Activated T-helper 1 cell treated with Interleukin-2 at 50 U/mL for 16 hours (primary cell): ENCODE data around the gene FBXO31.

ENCODE experiments used
- DNase-seq: peaks from one replicate; pipeline ENCODE4 v3.0.0-alpha.2; 2020; ENCODE audit warnings: low read depth

Gene FBXO31

DNA sequence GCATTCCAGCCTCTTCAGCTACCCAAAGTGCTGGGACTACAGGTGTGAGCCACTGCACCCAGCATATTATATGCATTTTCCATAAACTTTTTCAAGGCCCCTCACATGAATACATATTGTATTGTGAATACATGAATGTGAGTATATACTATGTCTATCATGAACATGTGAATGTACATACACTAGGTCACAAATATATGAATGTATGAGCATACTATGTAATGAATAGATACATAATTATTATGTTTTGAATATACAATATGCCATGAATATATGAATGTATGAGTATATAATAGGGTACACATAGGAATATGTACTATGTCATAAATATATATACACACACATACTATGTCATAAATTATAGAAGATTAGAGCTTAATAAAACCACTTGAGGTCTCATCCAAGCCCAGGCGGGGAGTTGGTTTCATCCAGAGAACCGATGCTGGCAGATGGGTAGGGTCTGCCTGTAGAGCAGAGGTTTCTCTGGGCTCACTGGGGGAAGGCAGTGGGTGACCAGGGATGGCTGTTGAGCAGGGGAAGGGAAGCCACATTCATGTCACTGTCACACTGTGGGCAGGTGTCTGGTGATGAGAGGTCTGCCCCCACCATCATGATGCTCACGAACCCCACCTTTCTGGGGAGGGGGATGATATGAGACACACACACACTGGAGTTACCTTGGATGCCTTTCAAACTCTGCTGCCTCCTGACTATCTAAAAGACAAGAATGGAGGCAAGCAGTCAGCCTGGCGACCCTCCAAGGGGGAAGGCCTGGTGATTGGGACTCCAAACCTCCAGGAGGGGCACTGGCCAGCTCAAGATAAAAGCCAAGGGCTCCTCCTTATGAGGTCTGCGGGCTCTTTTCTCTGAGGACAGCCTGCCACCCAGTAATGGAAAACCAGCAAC lies 73.7 kb downstream of the FBXO31 start:
- DNase-seq: no peak

DNA sequence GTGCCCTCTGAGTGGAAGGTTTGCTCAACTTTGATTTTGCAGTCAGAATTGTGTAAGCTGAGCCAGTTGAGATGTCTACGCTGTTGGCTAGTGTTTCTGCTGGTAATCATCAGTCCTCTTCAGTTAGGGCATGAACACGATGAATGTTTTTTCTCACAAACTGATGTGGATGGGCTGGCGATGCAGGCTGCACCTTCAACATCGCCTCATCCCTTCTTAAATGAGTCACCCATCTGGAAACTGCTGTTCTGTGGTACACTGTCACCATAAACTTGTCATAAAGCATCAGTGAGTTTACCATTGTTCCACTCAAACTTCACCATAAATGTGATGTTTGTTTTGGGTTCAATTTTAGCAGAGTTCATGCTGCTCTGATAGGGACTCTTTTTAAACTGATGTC lies 74.8 kb downstream of the FBXO31 start:
- DNase-seq: no peak

DNA sequence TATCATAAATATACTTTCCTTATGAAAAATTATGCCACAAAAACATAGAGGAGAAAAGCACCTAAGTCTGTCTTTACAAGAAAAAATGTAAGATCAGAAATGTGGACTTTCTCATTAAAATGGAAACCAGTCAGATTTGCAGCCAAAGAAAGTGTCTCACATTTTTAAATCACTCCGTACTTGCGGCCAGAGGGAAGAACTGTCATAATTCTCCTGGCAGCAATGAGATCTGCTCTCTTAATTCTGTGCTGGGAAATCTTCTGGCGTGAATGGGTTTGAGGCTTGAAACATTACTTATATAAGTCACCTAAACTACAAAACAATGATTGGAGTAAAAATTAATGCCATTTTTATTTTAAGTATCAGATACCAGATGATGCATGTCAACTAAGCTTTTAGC lies 77.1 kb downstream of the FBXO31 start:
- no peak for DNase-seq

DNA sequence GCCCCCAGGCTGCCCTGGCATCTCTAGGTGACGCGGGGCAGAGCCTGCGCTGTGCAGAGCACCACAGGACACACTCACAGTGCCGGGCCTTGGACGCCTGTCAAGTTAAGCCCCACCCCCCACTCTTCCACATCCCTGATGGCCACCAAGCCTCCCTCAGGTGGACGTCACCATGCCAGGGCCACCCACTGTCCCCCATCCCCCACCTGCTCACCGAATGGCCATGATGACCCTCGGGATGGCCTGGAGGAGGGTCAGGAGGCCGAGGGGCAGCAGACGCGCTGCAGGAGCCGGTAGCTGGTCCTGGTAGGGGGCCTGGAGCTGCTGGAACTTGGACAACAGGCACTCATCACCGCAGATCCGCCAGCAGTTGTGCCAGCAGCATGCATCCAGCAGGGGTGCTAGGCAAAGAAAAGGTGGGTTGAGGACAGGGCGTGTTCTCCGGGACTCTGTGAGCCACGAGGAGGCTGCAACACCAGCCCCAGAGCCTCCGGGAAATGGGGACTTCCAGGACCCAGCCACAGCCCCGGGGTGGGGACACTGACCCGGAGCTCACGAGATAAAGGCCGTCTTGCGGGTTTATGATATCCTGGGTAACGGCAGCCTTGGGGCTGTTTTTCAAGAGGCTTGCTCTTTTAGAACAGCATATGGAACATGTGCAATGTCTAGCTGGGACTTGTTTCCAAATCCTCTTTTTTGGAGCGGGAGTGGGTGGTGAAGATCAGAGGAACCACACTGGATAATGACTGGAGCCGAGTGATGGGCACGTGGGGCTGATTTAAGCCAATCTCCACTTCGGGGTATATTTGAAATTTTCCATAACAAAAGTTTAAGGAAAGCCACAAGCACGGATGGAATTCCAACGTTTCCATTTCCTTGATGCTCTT lies 77.8 kb downstream of the FBXO31 start:
- DNase-seq: no peak

DNA sequence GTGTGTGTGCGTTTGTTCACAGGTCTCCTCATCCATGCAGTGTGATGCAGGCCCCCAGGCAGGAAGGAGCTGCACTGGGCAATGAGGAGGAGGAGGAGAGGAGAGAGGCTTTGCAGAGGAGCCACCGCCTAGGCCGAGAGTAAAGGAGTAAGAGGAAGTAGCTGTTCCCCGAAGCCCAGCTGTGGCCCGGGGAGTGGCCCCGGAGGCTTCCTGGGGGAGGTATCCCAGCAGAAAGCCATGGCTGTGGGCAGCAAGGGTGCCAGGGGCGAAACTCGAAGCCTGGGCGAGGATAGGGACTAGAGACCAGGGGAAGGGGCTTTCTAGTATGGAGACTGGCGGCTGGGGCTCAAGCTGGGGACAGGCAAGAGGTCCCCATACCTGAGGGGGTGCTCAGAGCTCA lies 78.6 kb downstream of the FBXO31 start:
- no peak for DNase-seq

DNA sequence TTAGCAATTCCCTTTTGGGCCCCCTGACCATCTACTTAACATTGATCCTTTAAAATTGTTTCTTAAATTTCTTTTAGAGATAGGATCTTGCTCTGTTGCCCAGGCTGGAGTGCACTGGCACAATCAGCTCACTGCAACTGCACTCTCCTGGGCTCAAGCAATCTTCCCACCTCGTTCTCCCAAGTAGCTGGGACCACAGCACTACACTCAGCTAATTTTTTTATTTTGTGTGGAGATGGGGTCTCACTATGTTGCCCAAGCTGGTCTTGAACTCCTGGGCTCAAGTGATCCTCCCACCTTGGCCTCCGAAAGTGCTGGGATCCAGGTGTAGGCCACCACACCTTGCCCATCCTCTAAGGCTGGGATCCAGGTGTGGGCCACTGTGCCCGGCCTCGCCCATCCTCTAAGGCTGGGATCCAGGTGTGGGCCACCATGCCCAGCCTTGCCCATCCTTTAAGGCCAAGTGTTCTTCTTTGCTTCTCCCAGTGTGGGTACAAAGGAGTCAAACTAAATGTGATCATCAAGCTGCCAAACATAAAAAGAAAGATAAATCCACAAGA lies 79.5 kb downstream of the FBXO31 start:
- no peak for DNase-seq

DNA sequence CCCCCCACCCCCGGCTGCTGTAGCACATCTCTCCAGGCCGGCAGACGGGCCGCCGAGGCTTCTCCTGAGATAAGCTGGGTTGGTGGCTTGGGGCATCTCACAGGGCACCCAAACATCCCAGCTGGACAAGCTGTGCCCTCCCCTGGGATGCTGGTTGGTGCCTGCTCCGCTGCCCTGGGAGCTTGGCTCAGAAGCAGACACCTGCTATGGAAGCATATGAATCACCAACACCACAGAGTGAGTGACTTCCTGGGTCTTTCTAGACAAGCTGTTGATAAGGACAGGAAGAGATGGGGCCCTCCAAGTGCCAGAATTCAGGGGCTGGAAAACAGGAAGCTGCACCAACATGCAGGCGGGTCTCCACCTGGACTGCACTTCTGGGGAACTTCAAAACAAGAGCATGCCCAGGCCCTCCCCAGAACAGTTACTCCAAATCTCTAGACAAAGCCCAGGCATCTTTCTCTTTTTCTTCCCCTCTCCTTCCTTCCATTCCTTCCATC lies 80.1 kb downstream of the FBXO31 start:
- DNase-seq: no peak

DNA sequence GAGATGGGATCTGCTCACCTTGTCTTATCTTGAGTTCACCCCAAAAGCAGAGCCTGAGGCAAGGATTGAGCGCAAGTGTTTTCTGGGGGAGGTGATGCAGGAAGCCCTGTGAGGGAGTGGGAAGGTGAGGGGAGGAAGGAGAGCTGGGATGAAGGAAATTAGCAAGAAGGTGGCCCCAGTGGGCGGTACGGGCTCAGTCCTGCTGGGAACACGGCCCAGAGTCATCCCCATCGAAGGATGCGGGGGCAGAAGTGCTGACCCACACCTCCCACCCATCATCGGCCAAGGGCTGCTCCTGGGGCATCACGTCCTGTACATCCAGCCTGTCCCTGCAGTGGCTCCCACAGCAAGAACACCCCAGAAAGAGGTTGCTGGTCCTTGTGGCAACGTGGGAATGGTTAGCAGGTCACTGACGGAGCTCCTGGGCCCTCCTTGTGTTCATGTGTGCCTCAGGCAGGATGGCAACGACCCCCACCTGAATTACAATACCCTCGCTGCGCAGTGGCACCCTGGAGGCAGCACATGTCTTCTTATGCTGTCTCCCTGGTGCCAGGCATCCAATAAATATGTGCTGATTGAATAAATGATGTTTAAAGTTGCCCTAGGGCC lies 84.6 kb downstream of the FBXO31 start:
- DNase-seq: no peak

DNA sequence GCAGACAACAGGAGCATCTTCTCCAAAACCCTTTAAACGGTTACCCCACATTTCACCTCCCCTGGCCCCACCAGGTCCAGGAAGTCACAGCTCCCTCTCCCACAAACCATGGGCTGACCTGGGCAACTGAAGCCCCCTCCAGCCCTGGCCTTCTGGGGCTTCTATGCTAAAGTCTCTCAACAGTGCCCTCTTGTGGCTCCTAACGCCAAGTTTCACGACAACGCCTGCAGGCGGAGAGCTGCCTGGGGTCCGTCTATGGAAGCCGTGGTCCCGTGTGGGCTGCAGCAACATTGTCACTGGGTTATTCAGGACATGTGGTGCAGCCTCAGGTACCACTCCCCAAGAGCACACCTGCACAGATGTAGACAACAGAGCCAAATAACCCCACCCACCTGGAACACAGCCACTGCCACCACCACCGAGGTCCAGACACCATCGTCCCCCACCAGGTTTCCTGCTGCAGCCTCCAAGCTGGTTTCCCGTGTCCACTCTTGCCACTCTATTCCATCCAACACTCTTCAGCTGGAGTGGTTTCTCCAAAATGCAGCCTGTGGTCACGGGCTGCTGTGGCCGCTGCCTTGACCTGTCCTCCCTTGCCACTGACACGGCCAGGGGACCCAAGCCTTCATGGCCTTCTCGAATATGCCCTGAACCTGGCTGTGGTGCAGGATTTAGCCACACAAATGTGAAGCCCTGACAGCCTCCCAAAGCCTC lies 85.5 kb downstream of the FBXO31 start:
- DNase-seq: no peak

DNA sequence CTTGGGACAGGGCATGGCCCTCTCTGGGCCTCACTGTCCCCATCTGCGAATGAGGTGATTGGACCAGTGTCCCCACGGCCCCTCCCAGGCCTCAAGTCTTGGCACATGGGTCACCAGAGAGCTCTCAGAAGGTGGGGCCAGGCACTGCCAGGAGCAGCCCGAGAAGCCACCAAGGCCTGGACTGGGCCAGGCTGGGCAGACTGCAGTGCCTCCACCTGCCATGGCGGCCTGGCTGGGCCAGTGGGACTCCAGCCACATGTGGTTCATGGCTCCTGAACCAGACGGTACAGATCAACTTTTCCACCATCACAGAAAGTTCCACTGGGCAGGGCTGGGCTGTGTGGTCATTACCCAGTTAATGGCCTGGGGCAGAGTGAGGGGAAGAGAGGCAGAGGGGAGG lies 86.2 kb downstream of the FBXO31 start:
- DNase-seq: no peak

DNA sequence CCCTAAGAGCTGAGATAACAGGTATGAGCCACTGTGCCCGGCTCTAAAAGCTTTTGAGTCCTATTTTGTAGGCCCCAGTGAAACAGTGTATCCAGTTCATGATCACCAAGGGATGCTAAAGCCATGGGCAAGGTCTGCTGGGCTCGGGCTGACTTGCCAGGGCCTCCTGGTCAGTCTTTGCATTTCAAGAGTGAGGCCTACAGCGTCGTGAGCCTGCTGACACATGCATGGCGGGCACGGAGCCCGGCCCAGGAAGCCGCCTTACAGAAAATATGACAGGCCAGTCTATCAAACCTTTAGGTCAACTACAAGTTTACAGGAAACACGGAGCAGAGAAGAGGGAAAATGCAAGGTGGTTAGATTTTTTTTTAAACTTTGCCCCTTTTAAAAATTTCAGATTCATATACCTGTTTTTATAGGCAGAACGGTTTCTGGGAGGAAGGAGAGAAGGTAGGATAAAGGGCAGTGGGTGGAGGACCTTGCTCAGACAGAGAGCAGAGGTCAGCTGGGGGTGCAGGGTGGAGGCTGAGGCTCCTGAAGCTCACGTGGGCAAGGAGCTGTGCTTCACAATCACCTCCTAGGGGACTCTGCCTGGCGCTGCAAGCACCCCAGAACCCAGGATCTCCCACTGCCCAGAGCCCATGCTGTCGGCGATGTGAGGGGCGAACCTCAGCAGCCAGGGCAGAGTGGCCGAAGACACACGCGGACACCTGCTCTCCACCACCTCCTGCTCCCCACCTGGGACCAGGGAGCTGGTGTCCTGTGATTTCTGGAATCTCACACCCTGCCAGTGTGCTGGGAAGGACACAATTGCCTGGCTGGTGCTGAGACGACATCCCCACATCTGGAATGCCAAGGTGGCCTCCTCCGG lies 87.7 kb downstream of the FBXO31 start:
- no peak for DNase-seq

DNA sequence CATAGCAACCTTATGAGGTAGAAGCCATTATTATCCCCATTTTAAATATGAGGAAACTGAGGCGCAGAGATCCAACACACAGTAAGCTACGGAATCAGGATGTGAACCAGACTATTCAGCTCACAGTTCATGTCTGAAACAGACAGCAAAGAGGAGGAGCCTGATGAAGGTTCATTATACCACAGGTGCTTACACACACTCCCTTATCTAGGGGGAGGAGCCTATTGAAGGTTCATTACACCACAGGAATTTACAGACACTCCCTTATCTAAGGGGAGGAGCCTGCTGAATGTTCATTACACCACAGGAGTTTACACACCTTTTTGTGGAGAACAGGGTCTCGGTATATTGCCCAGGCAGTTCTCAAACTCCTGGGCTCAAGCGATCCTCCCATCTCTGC lies 88.3 kb downstream of the FBXO31 start:
- no peak for DNase-seq

DNA sequence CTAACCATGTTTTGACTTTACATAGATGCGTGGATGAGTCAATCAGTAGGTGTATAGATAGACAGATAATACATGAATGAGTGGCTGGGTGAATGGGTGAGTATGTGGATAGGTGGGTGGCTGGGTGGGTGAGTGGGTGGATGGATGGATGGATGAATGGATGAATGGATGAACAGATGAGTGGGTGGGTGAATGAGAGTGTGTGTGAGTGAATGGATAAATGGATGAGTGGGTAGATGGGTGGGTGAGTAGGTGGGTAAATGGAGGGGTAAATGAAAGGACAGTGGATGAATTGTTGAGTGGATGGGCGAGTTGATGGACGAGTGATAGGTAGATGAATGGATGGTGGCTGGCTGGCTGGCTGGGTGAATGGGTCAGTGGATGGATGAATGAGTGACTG lies 89.6 kb downstream of the FBXO31 start:
- no peak for DNase-seq

DNA sequence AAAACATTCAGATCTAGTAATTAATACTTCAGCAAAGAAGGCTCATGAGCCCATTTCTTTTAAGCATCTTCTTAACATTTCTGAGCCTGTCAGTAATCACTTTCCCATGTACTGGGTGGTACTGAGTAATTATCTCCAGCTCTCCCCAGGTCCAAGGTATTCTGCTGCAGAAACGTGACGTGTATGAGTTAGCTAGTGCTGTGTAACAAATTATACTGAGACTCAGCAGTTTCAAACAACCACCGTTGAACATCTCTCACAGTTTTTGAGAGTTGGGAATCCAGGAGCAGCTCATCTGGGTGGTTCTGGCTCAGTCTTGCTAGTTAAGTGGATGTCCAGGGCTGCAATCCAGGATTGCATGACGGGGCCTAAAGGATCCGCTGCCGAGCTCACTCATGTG lies 91.6 kb downstream of the FBXO31 start:
- no peak for DNase-seq

DNA sequence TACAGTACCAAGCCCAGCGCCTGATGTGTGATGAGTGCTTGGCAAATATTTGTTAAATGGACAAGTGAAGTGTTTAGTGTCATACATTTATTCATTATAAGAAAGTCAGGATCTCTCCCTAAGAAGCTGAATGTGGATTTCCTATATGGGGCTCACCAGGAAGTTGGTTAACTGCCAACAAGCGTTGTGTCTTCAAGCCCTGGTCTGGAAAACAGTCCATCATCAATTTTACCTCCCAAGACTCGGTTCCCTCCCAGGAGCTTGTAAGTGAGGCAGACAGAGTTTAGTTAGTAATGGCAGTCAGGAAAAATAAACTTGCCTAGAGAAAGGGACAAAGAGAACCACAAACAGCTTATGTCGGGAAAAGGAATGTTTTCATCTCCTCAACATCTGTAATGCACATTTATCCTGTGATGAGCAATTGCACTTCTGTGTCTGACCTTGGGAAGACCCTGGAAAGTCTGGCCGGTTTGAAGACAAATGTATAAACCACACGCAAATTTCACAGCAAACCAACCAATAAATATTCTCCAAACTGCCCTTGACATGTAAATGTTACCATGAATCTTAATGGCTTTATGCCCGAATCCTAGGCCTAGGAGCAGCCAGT lies 94.7 kb downstream of the FBXO31 start:
- DNase-seq: no peak

DNA sequence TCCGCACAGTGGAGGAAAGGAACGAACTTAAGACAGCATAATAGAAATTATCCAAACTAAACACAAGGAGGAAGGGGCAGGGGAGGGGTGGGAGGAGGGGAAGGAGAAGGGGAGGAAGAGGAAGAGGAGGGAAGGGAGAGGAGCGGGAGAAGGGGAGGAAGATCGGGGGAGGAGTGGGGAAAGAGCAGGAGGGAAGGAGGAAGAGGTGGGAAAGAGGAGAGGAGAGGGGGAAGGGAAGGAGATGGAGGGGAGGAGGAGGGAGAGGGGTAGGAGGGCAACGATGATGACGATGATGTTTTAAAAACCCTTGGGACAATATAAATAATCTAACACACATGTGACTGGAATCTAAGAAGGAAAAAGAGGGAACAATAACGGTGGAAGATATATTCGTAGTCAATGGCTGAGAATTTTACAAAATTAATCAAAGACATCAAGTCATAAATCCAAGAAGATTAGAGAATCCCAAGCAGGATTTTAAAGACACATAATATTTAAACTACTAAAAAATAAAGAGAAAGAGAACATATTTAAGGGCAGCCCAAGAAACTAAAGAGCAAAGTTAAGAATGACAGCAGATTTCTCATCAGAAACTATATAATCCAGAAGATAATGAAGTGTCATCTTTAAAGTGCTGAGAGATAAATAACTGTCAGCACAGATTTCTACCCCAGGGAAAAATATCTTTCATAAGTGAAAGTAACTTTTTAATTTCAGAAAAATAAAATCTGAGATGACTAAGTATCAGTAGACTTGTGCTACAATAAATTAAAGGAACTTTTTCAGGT lies 96.5 kb downstream of the FBXO31 start:
- DNase-seq: no peak

DNA sequence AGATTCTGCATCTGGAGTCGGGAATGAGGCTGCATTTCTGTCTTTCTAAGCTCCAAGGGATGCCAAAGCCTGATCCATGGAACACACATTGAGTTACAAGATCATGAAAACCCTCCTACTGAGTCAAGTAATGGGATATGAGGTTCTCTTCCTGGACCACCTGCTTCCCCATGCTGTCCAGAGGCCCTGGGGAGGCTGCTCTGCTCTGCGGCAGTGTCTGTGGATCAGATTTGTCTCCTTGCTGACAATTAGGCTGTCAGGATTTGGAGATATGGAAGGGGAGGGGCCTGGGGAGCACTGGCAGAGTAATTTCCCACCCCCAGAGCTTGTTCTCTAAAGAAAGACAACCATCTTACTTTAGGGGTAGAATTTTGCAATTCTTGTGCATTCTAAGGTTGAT lies 99.4 kb downstream of the FBXO31 start:
- DNase-seq: no peak

DNA sequence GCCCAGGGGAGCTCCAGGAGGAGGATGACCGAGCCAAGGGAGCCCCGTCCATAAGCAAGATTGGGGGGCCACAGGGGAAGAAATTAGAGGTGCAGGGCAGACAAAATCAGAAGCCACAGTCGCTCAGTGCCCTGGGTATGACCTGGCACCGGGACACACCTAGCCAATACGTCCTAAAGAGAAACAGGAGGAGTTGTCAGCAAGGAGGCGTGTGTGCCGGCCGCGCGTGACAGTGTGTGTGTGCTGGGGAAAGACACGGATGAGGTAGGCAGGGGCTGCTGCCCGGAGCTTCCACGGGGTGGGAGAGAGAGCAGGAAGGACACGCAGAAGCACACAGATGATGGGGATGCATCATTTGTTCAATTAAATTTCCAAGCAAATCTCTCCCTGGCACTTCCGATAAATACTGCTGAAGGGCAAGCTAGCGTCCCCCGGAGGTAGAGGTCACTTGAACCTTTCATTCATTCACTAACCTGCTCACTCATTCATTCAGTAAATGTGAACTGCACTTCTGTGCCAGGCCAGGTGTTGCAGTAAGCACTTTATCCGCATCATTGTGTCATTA lies 104.4 kb downstream of the FBXO31 start:
- DNase-seq: no peak
